Suprapubic skin (tissue), 4 donors: ENCODE measurements around the gene HESX1. TPM values are rescaled to one million over a fixed set of nuclear protein-coding genes. Genes with fewer than 3 reads are reported as not detected.
A peak's percentile ranks its signal among the peaks of the same experiment; 100 is the strongest.

ENCODE experiments used
- DNase-seq, 2 donors: peaks; one replicate each; pipeline ENCODE4 v3.0.0-alpha.2; 2019; ENCODE audit warnings: low spot score in 2 of 2
- H3K27ac ChIP-seq: fragments of 200-600 bp; sonication (generic); one replicate; pipeline ENCODE4 v1.5.1; 2019
- H3K27me3 ChIP-seq: fragments of 200-600 bp; sonication (generic); one replicate; pipeline ENCODE4 v1.5.1; 2019
- H3K36me3 ChIP-seq: fragments of 200-600 bp; sonication (generic); one replicate; pipeline ENCODE4 v1.5.1; 2019
- H3K4me1 ChIP-seq: fragments of 200-600 bp; sonication (generic); one replicate; pipeline ENCODE4 v1.5.1; 2019
- H3K4me3 ChIP-seq: fragments of 200-600 bp; sonication (generic); one replicate; pipeline ENCODE4 v1.5.1; 2019; ENCODE audit warnings: mild to moderate bottlenecking
- H3K9me3 ChIP-seq: fragments of 200-600 bp; sonication (generic); one replicate; pipeline ENCODE4 v1.5.1; 2019
- CTCF ChIP-seq, 2 donors: fragments of 200-600 bp in 1 of 2; fragments of 450-650 bp in 1 of 2; sonication (generic) in 1 of 2; IDR thresholded peaks; one replicate each; pipeline ENCODE4 v1.5.1; 2016 to 2019; ENCODE audit warnings: antibody characterized with exemption in 2 of 2, mild to moderate bottlenecking in 1 of 2, moderate library complexity in 1 of 2
- EP300 ChIP-seq: sonication (generic); formaldehyde crosslinking; IDR thresholded peaks from one replicate; pipeline ENCODE4 v1.6.1; 2017; ENCODE audit warnings: antibody characterized with exemption
- POLR2A ChIP-seq, 2 donors: fragments of 450-650 bp; IDR thresholded peaks; one replicate each; pipeline ENCODE4 v1.6.1; 2017; ENCODE audit warnings: antibody characterized with exemption in 2 of 2, mild to moderate bottlenecking in 2 of 2, moderate library complexity in 2 of 2
- POLR2AphosphoS5 ChIP-seq, 3 donors: sonication (generic); formaldehyde crosslinking; IDR thresholded peaks; one replicate each; pipeline ENCODE4 v1.6.1; 2017; ENCODE audit warnings: antibody characterized with exemption in 3 of 3
- WGBS: methylation state at CpG from one replicate; pipeline ENCODE4 v1.1.5; 2018; 5-methylcytosine and 5-hydroxymethylcytosine counted together
- total RNA-seq, 4 donors: library from RNA; depleted of rRNA; stranded (reverse); fragments of >200 nt; gene quantifications; one replicate each; pipeline ENCODE4 v1.1.0, GENCODE V29; 2016

Gene HESX1
- total RNA-seq, 4 donors from 2014 or later = 0.76 to 4.7 (median 0.89) TPM; not detected in 1

GRCh38 chr3:57176045-57176444 lies 23.7 kb downstream of the HESX1 start:
- Histone ChIP-seq H3K36me3 (no peaks in the 10 kb centered on the region), H3K9me3 (no peaks in the 10 kb centered on the region), H3K4me1 (no peaks in the 10 kb centered on the region), H3K27me3 (no peaks in the 10 kb centered on the region), H3K4me3 (no peak overlapping the region), H3K27ac (no peak overlapping the region)
- 57% methylated on average over 1 of the region's 1 CpG for WGBS
- TF ChIP-seq CTCF (IDR thresholded peaks at IDR 0.05) (no peak), POLR2A (IDR thresholded peaks at IDR 0.05) (no peak), POLR2AphosphoS5 (IDR thresholded peaks at IDR 0.05) (no peak), EP300 (no peak)
- DNase-seq = no peak

- TF ChIP-seq EP300 = no peak
- no peak for TF ChIP-seq POLR2A (IDR thresholded peaks at IDR 0.05)
- TF ChIP-seq POLR2AphosphoS5 (IDR thresholded peaks at IDR 0.05) = no peak
- no peak for TF ChIP-seq CTCF (IDR thresholded peaks at IDR 0.05)
- Histone ChIP-seq H3K4me1 (peaks cover 9% of the 10 kb centered on the region), H3K36me3 (no peaks in the 10 kb centered on the region), H3K9me3 (no peaks in the 10 kb centered on the region), H3K4me3 (no peak overlapping the region), H3K27ac (no peak overlapping the region), H3K27me3 (no peaks in the 10 kb centered on the region)
- DNase-seq = no peak
- 73% methylated on average over 2 of the region's 2 CpGs for WGBS
Measured at GRCh38 chr3:57173687-57174086, 26.1 kb downstream of the HESX1 start.

GRCh38 chr3:57170946-57171345 lies 28.8 kb downstream of the HESX1 start:
- whole genome bisulfite sequencing = 94% methylated on average over 1 of the region's 1 CpG
- Histone ChIP-seq H3K27ac (no peak overlapping the region), H3K36me3 (no peaks in the 10 kb centered on the region), H3K4me3 (no peak overlapping the region), H3K9me3 (no peaks in the 10 kb centered on the region), H3K4me1 (peaks cover 9% of the 10 kb centered on the region), H3K27me3 (no peaks in the 10 kb centered on the region)
- no peak for TF ChIP-seq POLR2A (IDR thresholded peaks at IDR 0.05)
- no peak for TF ChIP-seq EP300
- TF ChIP-seq POLR2AphosphoS5 (IDR thresholded peaks at IDR 0.05) = no peak
- no peak for TF ChIP-seq CTCF (IDR thresholded peaks at IDR 0.05)
- no peak for DNase-seq

- WGBS = 10% methylated on average over 27 of the region's 40 CpGs
- no peak overlapping the region for H3K27ac ChIP-seq
Measured at GRCh38 chr3:57169872-57170623, 29.7 kb downstream of the HESX1 start.

GRCh38 chr3:57169108-57169507 lies 30.7 kb downstream of the HESX1 start:
- no peak overlapping the region for H3K27ac ChIP-seq
- H3K4me1 ChIP-seq = peaks cover 18% of the 10 kb centered on the region
- no peak for DNase-seq
- 63% methylated on average over 3 of the region's 3 CpGs for WGBS
- no peaks in the 10 kb centered on the region for H3K9me3 ChIP-seq
- TF ChIP-seq POLR2A (IDR thresholded peaks at IDR 0.05) (no peak), EP300 (no peak), CTCF (IDR thresholded peaks at IDR 0.05) (no peak), POLR2AphosphoS5 (IDR thresholded peaks at IDR 0.05) (no peak)
- no peak overlapping the region for H3K4me3 ChIP-seq
- H3K27me3 ChIP-seq = no peaks in the 10 kb centered on the region
- H3K36me3 ChIP-seq = no peaks in the 10 kb centered on the region

More at GRCh38 chr3:57169872-57170623, 29.7 kb downstream of the HESX1 start:
- H3K27me3 ChIP-seq = no peaks in the 10 kb centered on the region
- H3K9me3 ChIP-seq = no peaks in the 10 kb centered on the region
- H3K4me3 ChIP-seq = peak overlapping the region; percentile 50
- no peaks in the 10 kb centered on the region for H3K36me3 ChIP-seq
- TF ChIP-seq POLR2A (IDR thresholded peaks at IDR 0.05) = no peak
- TF ChIP-seq CTCF (IDR thresholded peaks at IDR 0.05) = peak; percentile 54 to 82
- peak; percentile 85 to 90 for DNase-seq
- peaks cover 9% of the 10 kb centered on the region for H3K4me1 ChIP-seq
